IMR-90 (cell line): ENCODE measurements around the gene PLCH1. TPM values are rescaled to one million over a fixed set of nuclear protein-coding genes. Genes with fewer than 3 reads are reported as not detected.

ENCODE experiments used
- ATAC-seq: fragments of 200-7000 bp; cut with Tn5 transposase; 2 replicates; pipeline ENCODE4 v1.9.1; 2020; ENCODE audit warnings: low read depth, mild to moderate bottlenecking, moderate library complexity
- BruUV-seq: library from RNA; stranded (reverse); fragments of 400-500 nt; replicated peaks from 2 replicates; lab custom pipeline; 2021; lab: Mats Ljungman, UMichigan
- CTCF ChIA-PET: fragments of 300-600 bp; formaldehyde crosslinking; extraction: SDS; loops from one replicate; lab custom pipeline; 2021; ENCODE audit warnings: antibody characterized with exemption; lab: Yijun Ruan, JAX
- POLR2A ChIA-PET: fragments of 300-600 bp; sonication (Branson Sonifier 250); formaldehyde crosslinking; loops from one replicate; lab custom pipeline; 2022; ENCODE audit warnings: antibody characterized with exemption; ENCODE audit not compliant: unreplicated experiment; lab: Charles Lee
- DNase-seq: peaks from one replicate; pipeline ENCODE4 v3.0.0; 2013
- H2AFZ ChIP-seq: replicated peaks from 2 replicates; pipeline ENCODE3; 2013; ENCODE audit warnings: low read length, mild to moderate bottlenecking; ENCODE audit not compliant: poor library complexity
- H2AK5ac ChIP-seq: 2 replicates; pipeline ENCODE4 v1.6.1; 2013; ENCODE audit warnings: low read depth, low read length, inconsistent platforms
- H2AK9ac ChIP-seq: replicated peaks from 2 replicates; pipeline ENCODE3; 2013; ENCODE audit warnings: mild to moderate bottlenecking, low read depth, low read length, moderate library complexity; ENCODE audit not compliant: poor library complexity
- H2BK120ac ChIP-seq: 2 replicates; pipeline ENCODE4 v1.6.1; 2013; ENCODE audit warnings: low read depth, low read length, inconsistent platforms
- H2BK15ac ChIP-seq: 3 replicates; pipeline ENCODE4 v1.6.1; 2013; ENCODE audit warnings: low read depth, low read length, inconsistent platforms
- H2BK20ac ChIP-seq: 2 replicates; pipeline ENCODE4 v1.6.1; 2013; ENCODE audit warnings: low read depth, mild to moderate bottlenecking, inconsistent platforms, low read length, moderate library complexity
- H2BK5ac ChIP-seq: 2 replicates; pipeline ENCODE4 v1.6.1; 2013; ENCODE audit warnings: mild to moderate bottlenecking, low read depth, low read length, inconsistent platforms; ENCODE audit not compliant: poor library complexity, severe bottlenecking
- H3K14ac ChIP-seq: replicated peaks from 2 replicates; pipeline ENCODE4 v1.6.1; 2013; ENCODE audit warnings: low read depth, low read length, inconsistent platforms
- H3K18ac ChIP-seq: 2 replicates; pipeline ENCODE4 v1.6.1; 2013; ENCODE audit warnings: low read depth, low read length, control low read depth
- H3K23ac ChIP-seq: 2 replicates; pipeline ENCODE4 v1.6.1; 2013; ENCODE audit warnings: low read depth, low read length, inconsistent platforms
- H3K27ac ChIP-seq: 2 replicates; pipeline ENCODE4 v1.5.1; 2013; ENCODE audit warnings: mild to moderate bottlenecking, control low read depth, low read length; ENCODE audit not compliant: insufficient read depth
- H3K27me3 ChIP-seq: 2 replicates; pipeline ENCODE4 v1.6.1; 2013; ENCODE audit warnings: low read length; ENCODE audit not compliant: control insufficient read depth, insufficient read depth
- H3K36me3 ChIP-seq: 2 replicates; pipeline ENCODE4 v1.6.1; 2013; ENCODE audit warnings: low read length, mixed read lengths; ENCODE audit not compliant: control insufficient read depth, insufficient read depth
- H3K4ac ChIP-seq: 2 replicates; pipeline ENCODE4 v1.6.1; 2013; ENCODE audit warnings: low read depth, low read length, inconsistent platforms
- H3K4me1 ChIP-seq: 2 replicates; pipeline ENCODE4 v1.6.1; 2013; ENCODE audit warnings: low read length, mixed read lengths; ENCODE audit not compliant: control insufficient read depth, insufficient read depth
- H3K4me2 ChIP-seq: 2 replicates; pipeline ENCODE4 v1.6.1; 2013; ENCODE audit warnings: low read depth, mild to moderate bottlenecking, control low read depth, low read length, moderate library complexity
- H3K4me3 ChIP-seq: 2 replicates; pipeline ENCODE4 v1.5.1; 2013; ENCODE audit warnings: low read depth, mild to moderate bottlenecking, control low read depth, low read length, moderate library complexity; ENCODE audit not compliant: insufficient read depth
- H3K56ac ChIP-seq: 2 replicates; pipeline ENCODE4 v1.6.1; 2013; ENCODE audit warnings: low read length, inconsistent platforms; ENCODE audit not compliant: insufficient read depth; ENCODE audit errors: extremely low read depth
- H3K79me1 ChIP-seq, 2 experiments: 2 replicates each; pipeline ENCODE4 v1.6.1; 2013; ENCODE audit warnings: low read length in 2 of 2, inconsistent platforms in 1 of 2, low read depth in 1 of 2
- H3K9ac ChIP-seq: 2 replicates; pipeline ENCODE4 v1.6.1; 2013; ENCODE audit warnings: low read depth, low read length, control low read depth
- H3K9me1 ChIP-seq: 2 replicates; pipeline ENCODE4 v1.6.1; 2013; ENCODE audit warnings: low read length, inconsistent platforms; ENCODE audit not compliant: insufficient read depth
- H3K9me3 ChIP-seq: 2 replicates; pipeline ENCODE4 v1.6.1; 2013; ENCODE audit warnings: low read length; ENCODE audit not compliant: control insufficient read depth, insufficient read depth
- H4K20me1 ChIP-seq: 2 replicates; pipeline ENCODE4 v1.6.1; 2013; ENCODE audit warnings: low read length, inconsistent platforms; ENCODE audit not compliant: insufficient read depth
- H4K5ac ChIP-seq: 2 replicates; pipeline ENCODE4 v1.6.1; 2013; ENCODE audit warnings: mild to moderate bottlenecking, low read depth, low read length, control low read depth
- H4K8ac ChIP-seq, 2 experiments: 2 replicates each; pipeline ENCODE4 v1.6.1; 2013; ENCODE audit warnings: low read depth in 2 of 2, low read length in 2 of 2, control low read depth in 1 of 2, inconsistent platforms in 1 of 2
- H4K91ac ChIP-seq: 2 replicates; pipeline ENCODE4 v1.6.1; 2013; ENCODE audit warnings: low read depth, low read length, inconsistent platforms; ENCODE audit not compliant: insufficient read depth
- BHLHE40 ChIP-seq: fragments of 150-350 bp; IDR thresholded peaks from 2 replicates; pipeline ENCODE4 v1.6.1; 2016; ENCODE audit warnings: mild to moderate bottlenecking, low read depth, low read length
- CEBPB ChIP-seq: IDR thresholded peaks from 2 replicates; pipeline ENCODE4 v1.6.1; 2012; ENCODE audit warnings: low read depth, low read length, improper control_type of control experiment
- CHD1 ChIP-seq: IDR thresholded peaks from 2 replicates; pipeline ENCODE4 v1.6.1; 2012; ENCODE audit warnings: low read depth, low read length, improper control_type of control experiment
- CTCF ChIP-seq: conservative IDR thresholded peaks from 2 replicates; pipeline ENCODE4 v1.5.1; 2012; ENCODE audit warnings: mild to moderate bottlenecking, low read depth, low read length, improper control_type of control experiment
- FOS ChIP-seq: fragments of 150-350 bp; IDR thresholded peaks from 2 replicates; pipeline ENCODE4 v1.6.1; 2016; ENCODE audit warnings: low read depth, low read length
- MAFK ChIP-seq: IDR thresholded peaks from 2 replicates; pipeline ENCODE4 v1.6.1; 2012; ENCODE audit warnings: low read depth, low read length, improper control_type of control experiment
- MAZ ChIP-seq: IDR thresholded peaks from 2 replicates; pipeline ENCODE4 v1.6.1; 2012; ENCODE audit warnings: low read depth, mild to moderate bottlenecking, low read length, improper control_type of control experiment, moderate library complexity, borderline replicate concordance
- MXI1 ChIP-seq: IDR thresholded peaks from 2 replicates; pipeline ENCODE4 v1.6.1; 2012; ENCODE audit warnings: low read depth, mild to moderate bottlenecking, low read length, moderate library complexity, borderline replicate concordance
- NFE2L2 ChIP-seq: fragments of 150-350 bp; IDR thresholded peaks from 2 replicates; pipeline ENCODE4 v1.6.1; 2016; ENCODE audit warnings: low read depth, mild to moderate bottlenecking, low read length
- POLR2A ChIP-seq: IDR thresholded peaks from 2 replicates; pipeline ENCODE4 v1.6.1; 2012; ENCODE audit warnings: mild to moderate bottlenecking, low read depth, low read length
- RAD21 ChIP-seq: IDR thresholded peaks from 2 replicates; pipeline ENCODE4 v1.6.1; 2012; ENCODE audit warnings: low read length, improper control_type of control experiment
- RCOR1 ChIP-seq: IDR thresholded peaks from 2 replicates; pipeline ENCODE4 v1.6.1; 2012; ENCODE audit warnings: mild to moderate bottlenecking, low read length, improper control_type of control experiment; ENCODE audit not compliant: insufficient replicate concordance
- RFX5 ChIP-seq: IDR thresholded peaks from 2 replicates; pipeline ENCODE4 v1.8.0; 2012; ENCODE audit warnings: low read depth, mild to moderate bottlenecking, low read length, moderate library complexity
- SMC3 ChIP-seq: fragments of 150-350 bp; IDR thresholded peaks from 2 replicates; pipeline ENCODE4 v1.6.1; 2016; ENCODE audit warnings: low read depth, mild to moderate bottlenecking, antibody characterized with exemption, low read length, moderate library complexity
- USF2 ChIP-seq: fragments of 150-350 bp; IDR thresholded peaks from 2 replicates; pipeline ENCODE4 v1.6.1; 2017; ENCODE audit warnings: mild to moderate bottlenecking, antibody characterized with exemption, low read length, low read depth
- WGBS, 2 experiments: methylation state at CpG; one replicate each; pipeline versions ENCODE4 v1.1.5 to v1.1.7; 2013; ENCODE audit warnings: missing lambda C conversion rate in 2 of 2; ENCODE audit not compliant: insufficient read length in 1 of 2; ENCODE audit errors: extremely low coverage in 2 of 2; 5-methylcytosine and 5-hydroxymethylcytosine counted together
- dilution Hi-C: fragments of 300-500 bp; cut with HindIII; formaldehyde crosslinking; loops from one replicate; pipeline ENCODE4 v1.14.3; 2018; ENCODE audit warnings: low sequenced_read_pairs; ENCODE audit not compliant: unreplicated experiment
- in situ Hi-C: fragments of 300-500 bp; cut with MboI; formaldehyde crosslinking; loops from 3 replicates; pipeline ENCODE4 v1.14.3; 2019; ENCODE audit warnings: low sequenced_read_pairs, inconsistent platforms, mixed read lengths
- intact Hi-C: fragments of 100-400 bp; cut with micrococcal nuclease; formaldehyde crosslinking; loops from 2 replicates; pipeline ENCODE4 v1.10.0; 2022
- polyA plus RNA-seq, 3 experiments: library from polyadenylated mRNA; depleted of rRNA; stranded (reverse); fragments of >200 nt; gene quantifications; 2 replicates each; pipeline ENCODE4 v1.2.3, GENCODE V29; 2012; ENCODE audit warnings: low replicate concordance in 1 of 3
- total RNA-seq: library from RNA; depleted of rRNA; stranded (reverse); fragments of >200 nt; gene quantifications from 2 replicates; pipeline ENCODE4 v1.2.3, GENCODE V29; 2012

PLCH1 gene
- total and polyA plus RNA-seq, 2 of the 4 experiments (the other 2 are of a cell fraction): not detected

GRCh38 chr3:155387571-155387970, 357.3 kb downstream of the PLCH1 start:
- H3K9me1 ChIP-seq: no peaks in the 10 kb centered on the region
- no peak overlapping the region for H4K8ac ChIP-seq
- no peaks in the 10 kb centered on the region for H4K20me1 ChIP-seq
- no peaks in the 10 kb centered on the region for H3K9me3 ChIP-seq
- H3K14ac ChIP-seq: no peak overlapping the region
- no peak overlapping the region for H2AFZ ChIP-seq
- no peak for ATAC-seq
- dilution Hi-C loops: no loop called here
- no peak overlapping the region for H2BK5ac ChIP-seq
- WGBS, 2 experiments: 80% methylated on average over 1 of the region's 3 CpGs; no CpG with 5 or more reads in 1 of the 2 experiments
- no peak overlapping the region for H2AK9ac ChIP-seq
- no peak overlapping the region for H4K91ac ChIP-seq
- H3K18ac ChIP-seq: no peak overlapping the region
- H3K27me3 ChIP-seq: no peaks in the 10 kb centered on the region; the same call in 1 of the 2 replicates
- no peak overlapping the region for H3K23ac ChIP-seq
- ChIA-PET CTCF (no interaction called here), POLR2A (no interaction called here)
- BruUV-seq: no TSS peak
- no peak overlapping the region for H2BK20ac ChIP-seq
- no peak overlapping the region; the same call in 1 of the 2 replicates for H2BK120ac ChIP-seq
- intact Hi-C loops: no loop called here
- no peak overlapping the region for H3K56ac ChIP-seq
- H3K4ac ChIP-seq: no peak overlapping the region
- H3K27ac ChIP-seq: no peak overlapping the region
- H3K36me3 ChIP-seq: no peaks in the 10 kb centered on the region
- no peak overlapping the region for H3K4me2 ChIP-seq
- no peaks in the 10 kb centered on the region for H3K79me1 ChIP-seq
- H4K5ac ChIP-seq: no peak overlapping the region
- TF ChIP-seq CEBPB: no peak
- TF ChIP-seq RCOR1: no peak
- TF ChIP-seq RFX5: no peak
- TF ChIP-seq POLR2A: no peak
- TF ChIP-seq BHLHE40: no peak
- TF ChIP-seq FOS: no peak
- no peak for TF ChIP-seq MXI1
- no peak for TF ChIP-seq MAZ
- TF ChIP-seq SMC3: no peak
- no peak for TF ChIP-seq RAD21
- no peak for TF ChIP-seq MAFK
- no peak for TF ChIP-seq CTCF
- no peak for TF ChIP-seq USF2
- no peak for TF ChIP-seq CHD1
- no peak for TF ChIP-seq NFE2L2
- in situ Hi-C loops: loop anchor here (10.0 kb wide), 1 partner anchor 317 kb away; no protein-coding TSS in a partner anchor
- no peak overlapping the region for H2BK15ac ChIP-seq
- no peak overlapping the region for H3K9ac ChIP-seq
- no peak overlapping the region for H2AK5ac ChIP-seq
- H3K4me3 ChIP-seq: no peak overlapping the region
- no peak for DNase-seq
- H3K4me1 ChIP-seq: peaks cover 3% of the 10 kb centered on the region
